Cerebellar nuclear complex (tissue), 1 donor: Measurements from ENCODE around the gene KDSR.

Experiments
- DNase-seq, 2 experiments: peaks; one replicate each; lab custom pipeline; 2025; lab: John Stamatoyannopoulos, UW

The KDSR gene

GRCh38 chr18:63283305-63284094 is 83.5 kb downstream of the KDSR start:
- no peak for DNase-seq

GRCh38 chr18:63282793-63283192 is 84.2 kb downstream of the KDSR start:
- DNase-seq = no peak
